A549 (cell line): ENCODE data around the gene TMEM154.

Experiments
- CEBPB ChIP-seq, 2 experiments: fragments of >200 bp in 1 of 2; sonication (Bioruptor Twin) in 1 of 2; formaldehyde crosslinking in 1 of 2; IDR thresholded peaks; 2 replicates each; pipeline ENCODE4 v1.6.1; 2012 to 2016
- CHD2 ChIP-seq: fragments of 150-350 bp; IDR thresholded peaks from 2 replicates; pipeline ENCODE4 v1.6.1; 2014; ENCODE audit warnings: low read length; ENCODE audit not compliant: partially characterized antibody
- CHD4 ChIP-seq: fragments of 200-600 bp; sonication (generic); IDR thresholded peaks from 2 replicates; pipeline ENCODE4 v1.6.1; 2016; ENCODE audit warnings: antibody characterized with exemption, mild to moderate bottlenecking, borderline replicate concordance
- CTCF ChIP-seq: fragments of >200 bp; sonication (Bioruptor Twin); formaldehyde crosslinking; IDR thresholded peaks from 3 replicates; pipeline ENCODE4 v1.5.1; 2016
- EHMT2 ChIP-seq: fragments of 200-600 bp; sonication (generic); IDR thresholded peaks from 2 replicates; pipeline ENCODE4 v1.6.1; 2016; ENCODE audit warnings: antibody characterized with exemption, low read depth, mild to moderate bottlenecking, moderate library complexity
- ELK1 ChIP-seq: fragments of 150-350 bp; IDR thresholded peaks from 2 replicates; pipeline ENCODE4 v1.6.1; 2014; ENCODE audit warnings: low read depth, mild to moderate bottlenecking, low read length
- FOSL2 ChIP-seq, 2 experiments: fragments of 450-650 bp in 1 of 2; fragments of >200 bp in 1 of 2; sonication (Bioruptor Twin) in 1 of 2; formaldehyde crosslinking; IDR thresholded peaks; 2 replicates each; pipeline versions ENCODE4 v1.5.0 to v1.6.1; 2016 to 2020; ENCODE audit warnings: mild to moderate bottlenecking in 1 of 2, moderate library complexity in 1 of 2
- HOXA7 ChIP-seq: fragments of 250-450 bp; sonication (Bioruptor Pico); IDR thresholded peaks from 2 replicates; pipeline ENCODE4 v1.5.0; 2020; ENCODE audit warnings: mild to moderate bottlenecking, moderate library complexity
- JUN ChIP-seq, 2 experiments: fragments of >200 bp; sonication (Bioruptor Twin); formaldehyde crosslinking; IDR thresholded peaks; 2 replicates in 1 of 2; 3 replicates in 1 of 2; pipeline ENCODE4 v1.6.1; 2016 to 2017
- MYC ChIP-seq: IDR thresholded peaks from 2 replicates; pipeline ENCODE4 v1.6.1; 2012; ENCODE audit warnings: mild to moderate bottlenecking, inconsistent platforms, low read length, improper control_type of control experiment, borderline replicate concordance
- ZFP36 ChIP-seq: fragments of 450-650 bp; IDR thresholded peaks from 2 replicates; pipeline ENCODE4 v1.6.1; 2014; ENCODE audit warnings: borderline replicate concordance; ENCODE audit not compliant: partially characterized antibody

GRCh38 chr4:152571296-152571695 is 108.5 kb downstream of the TMEM154 start:
- TF ChIP-seq ZFP36: no peak
- no peak for TF ChIP-seq JUN (IDR thresholded peaks at IDR 0.05)
- TF ChIP-seq FOSL2 (IDR thresholded peaks at IDR 0.05): no peak
- TF ChIP-seq FOSL2 (CRISPR knock-in tag; IDR thresholded peaks at IDR 0.05): no peak
- TF ChIP-seq CHD4: no peak
- no peak for TF ChIP-seq CTCF
- no peak for TF ChIP-seq EHMT2
- TF ChIP-seq ELK1: no peak
- TF ChIP-seq CEBPB (IDR thresholded peaks at IDR 0.05): no peak
- no peak for TF ChIP-seq MYC
- no peak for TF ChIP-seq HOXA7
- TF ChIP-seq CHD2: no peak
